Eye (tissue), 1 donor: Measurements from ENCODE around the gene STPG3.

Source experiments
- DNase-seq: peaks from one replicate; pipeline ENCODE4 v3.0.0-alpha.2; 2015

Gene STPG3

DNA sequence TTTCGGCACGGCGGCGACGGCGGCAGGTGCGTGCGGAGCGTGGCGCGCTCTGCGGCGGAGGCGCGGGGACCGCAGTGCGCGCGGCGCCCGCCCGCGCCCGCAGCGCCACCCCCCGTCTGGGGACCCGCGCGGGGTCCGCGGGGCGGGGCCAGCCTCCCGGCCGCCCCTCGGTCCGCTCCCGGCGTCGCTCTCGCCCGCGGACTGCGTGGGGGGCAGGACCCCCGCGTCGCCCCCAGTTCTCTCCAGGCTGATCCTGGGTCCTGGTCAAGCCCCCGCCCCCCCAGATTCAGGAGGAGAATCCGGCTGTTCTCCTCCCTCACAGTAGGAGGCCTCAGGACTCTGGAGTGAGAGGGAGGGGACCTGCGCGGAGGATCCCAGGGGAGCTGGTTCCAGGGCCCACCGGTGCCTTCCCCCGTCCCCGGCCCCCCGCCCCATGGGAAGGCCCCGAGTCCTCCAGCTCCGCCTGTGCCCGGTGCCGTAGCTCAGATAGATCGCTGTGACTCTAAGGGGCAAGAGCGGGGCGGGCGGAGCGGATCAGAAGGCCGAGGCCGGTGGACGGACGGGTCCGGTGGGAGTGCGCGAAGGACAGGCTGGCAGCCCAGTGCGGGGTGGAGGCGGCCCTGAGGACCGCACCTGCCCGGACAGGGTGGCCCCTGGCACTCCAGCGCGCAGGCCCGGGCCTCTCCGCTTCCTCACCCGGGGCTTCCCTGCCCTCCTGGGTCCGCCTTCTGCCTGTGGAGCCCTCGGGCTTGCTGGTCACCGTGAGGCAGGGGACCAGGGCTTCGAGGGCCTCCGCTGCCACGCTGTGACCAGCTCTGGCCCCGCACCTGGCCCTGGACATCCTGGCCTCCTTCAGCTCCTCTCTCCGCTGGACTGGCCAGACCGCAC is 28.7 kb upstream of the STPG3 start, which contains the start of gene RNF208:
Gene RNF208, minus strand, starts transcription at position 51 of the 888 bp plus-strand sequence. CDS start 1,028 bp downstream, outside the sequence.
- DNase-seq: peak; percentile 66

- peak; percentile 99 for DNase-seq
Measured at GRCh38 chr9:137223078-137223970, 27.8 kb upstream of the STPG3 start.

DNA sequence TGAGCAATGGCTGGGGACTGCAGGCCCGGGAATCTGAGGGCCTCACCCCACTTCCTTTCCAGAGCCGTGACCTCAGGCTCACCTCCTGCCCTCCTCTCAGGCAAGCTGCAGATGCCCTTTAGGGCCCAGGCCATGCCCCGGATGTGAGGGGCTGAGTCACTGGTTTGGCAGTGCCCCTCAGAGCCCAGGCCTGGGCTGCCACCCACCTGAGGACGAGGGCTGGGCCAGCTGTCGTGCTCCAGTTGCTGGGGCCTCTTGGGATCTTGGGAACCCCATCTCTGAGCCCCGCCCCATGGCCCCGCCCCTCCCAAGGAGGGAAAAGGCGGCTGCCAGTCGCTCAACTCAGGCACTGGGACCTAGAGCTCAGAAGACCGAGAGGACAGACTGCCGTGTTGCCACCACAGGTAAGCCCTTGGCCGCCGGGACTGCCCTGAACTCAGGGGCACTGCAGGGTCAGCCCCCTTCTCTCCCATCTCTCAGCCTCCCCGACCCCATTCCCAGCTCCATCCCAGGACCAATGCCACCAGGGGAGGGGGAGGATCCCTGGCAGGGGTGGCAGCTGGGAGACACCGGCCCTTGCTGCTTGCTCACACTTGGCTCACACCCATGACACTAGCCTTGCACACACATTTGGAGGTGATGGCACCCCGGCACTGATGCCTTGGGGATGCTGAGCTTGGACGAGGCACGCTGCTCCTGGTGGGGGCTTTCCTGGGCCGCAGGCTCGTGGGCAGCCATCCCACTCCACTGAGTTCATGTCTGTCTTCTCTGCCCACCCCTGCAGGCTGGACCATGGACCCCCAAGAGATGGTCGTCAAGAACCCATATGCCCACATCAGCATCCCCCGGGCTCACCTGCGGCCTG is 26.0 kb upstream of the STPG3 start, which contains the start of gene CYSRT1:
Gene CYSRT1, plus strand, starts transcription at position 345 of the 865 bp plus-strand sequence. Its CDS starts 448 bp downstream, at position 793.
- DNase-seq: no peak

GRCh38 chr9:137225699-137226331 is 25.3 kb upstream of the STPG3 start:
- no peak for DNase-seq

DNA sequence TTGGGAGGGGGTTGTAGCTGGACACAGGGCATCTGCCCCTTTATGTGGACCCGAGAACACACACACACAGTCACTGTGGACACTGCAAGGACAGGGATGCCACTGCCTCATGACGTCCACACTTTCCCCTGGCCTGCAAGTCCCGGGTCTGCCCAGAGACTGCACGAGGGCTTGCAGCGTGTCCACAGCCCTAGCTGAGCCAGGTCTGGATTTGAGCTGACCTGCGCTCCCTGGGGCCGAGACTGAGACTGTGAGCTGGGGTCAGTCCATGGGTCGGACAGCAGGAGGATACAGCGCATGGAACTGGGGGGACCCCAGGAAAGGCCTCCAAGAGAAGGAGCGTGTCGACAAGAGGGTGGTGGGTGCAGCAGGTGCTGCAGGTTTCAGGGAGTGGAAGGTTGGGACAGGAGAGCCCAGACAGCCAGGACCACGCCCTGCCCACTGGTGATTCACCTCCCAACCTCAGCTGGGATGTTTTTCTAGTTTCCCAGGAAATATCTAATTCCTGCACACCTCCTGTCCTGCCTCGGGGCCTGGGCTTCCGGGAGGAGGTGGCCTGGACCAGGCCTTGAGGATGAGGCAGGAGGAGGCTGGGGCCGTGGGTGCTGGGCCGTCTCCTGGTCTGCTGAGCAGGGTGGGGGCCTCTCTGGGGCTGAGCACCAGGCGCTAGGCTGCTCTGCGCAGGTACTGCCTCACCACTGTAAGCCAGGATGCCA is 24.6 kb upstream of the STPG3 start:
- DNase-seq: no peak

GRCh38 chr9:137227054-137227852 is 23.8 kb upstream of the STPG3 start, which contains the start of gene RNF224:
RNF224 (plus strand) TSS chr9:137227502; CDS start chr9:137228336, 834 bp downstream.
- peak; percentile 91 for DNase-seq

DNA sequence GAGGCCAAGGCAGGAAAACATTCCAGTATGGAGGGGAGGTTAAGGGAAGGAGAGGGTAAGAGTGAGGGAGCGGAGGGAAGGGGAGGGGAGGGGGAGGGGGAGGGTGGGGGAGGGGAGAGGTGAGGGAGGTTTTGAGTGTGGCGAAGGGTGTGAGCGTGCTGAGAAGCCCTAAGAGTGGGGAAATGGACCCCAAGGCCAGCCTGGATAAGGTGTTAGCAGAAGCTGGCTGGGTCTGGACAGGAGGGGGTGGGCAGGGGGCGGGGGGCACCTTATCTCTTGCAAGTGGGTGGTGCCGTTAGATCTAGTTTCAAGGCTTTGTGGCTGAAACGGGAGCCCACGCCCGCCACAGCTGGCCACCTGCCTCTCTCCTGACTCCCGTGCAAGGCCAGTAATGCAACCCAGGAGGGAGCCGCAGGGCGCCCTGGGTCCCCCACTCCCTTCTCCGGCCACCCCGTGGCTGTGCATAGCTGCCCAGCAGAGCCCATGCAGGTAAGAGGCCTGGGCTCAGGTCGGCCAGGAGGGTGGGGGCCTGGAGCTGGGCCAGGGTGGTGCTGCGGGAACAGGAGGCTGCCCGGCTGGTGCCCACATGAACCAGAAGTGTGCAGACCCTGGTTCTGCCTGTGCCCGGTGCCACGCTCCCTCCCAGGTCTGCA is 23.1 kb upstream of the STPG3 start:
- DNase-seq: no peak

DNA sequence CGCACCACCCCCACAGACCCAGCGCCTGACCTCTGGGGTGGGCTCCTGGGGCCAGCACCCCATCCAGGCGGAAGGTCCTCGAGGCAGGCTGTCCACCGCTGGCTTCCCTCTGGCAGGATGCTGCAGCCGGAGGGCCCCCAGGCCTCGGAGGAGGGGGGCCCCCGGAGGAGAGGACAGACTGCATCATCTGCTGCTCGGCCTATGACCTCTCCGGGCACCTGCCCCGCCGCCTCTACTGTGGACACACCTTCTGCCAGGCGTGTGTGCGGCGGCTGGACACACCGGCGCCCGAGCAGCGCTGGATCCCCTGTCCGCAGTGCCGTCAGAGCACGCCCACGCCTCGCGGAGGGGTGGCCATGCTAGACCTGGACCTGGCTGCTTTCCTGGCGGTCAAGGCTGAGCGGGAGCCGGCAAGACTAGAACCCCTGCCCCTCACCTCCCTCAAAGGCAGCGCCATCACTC is 22.5 kb upstream of the STPG3 start:
- DNase-seq: no peak

DNA sequence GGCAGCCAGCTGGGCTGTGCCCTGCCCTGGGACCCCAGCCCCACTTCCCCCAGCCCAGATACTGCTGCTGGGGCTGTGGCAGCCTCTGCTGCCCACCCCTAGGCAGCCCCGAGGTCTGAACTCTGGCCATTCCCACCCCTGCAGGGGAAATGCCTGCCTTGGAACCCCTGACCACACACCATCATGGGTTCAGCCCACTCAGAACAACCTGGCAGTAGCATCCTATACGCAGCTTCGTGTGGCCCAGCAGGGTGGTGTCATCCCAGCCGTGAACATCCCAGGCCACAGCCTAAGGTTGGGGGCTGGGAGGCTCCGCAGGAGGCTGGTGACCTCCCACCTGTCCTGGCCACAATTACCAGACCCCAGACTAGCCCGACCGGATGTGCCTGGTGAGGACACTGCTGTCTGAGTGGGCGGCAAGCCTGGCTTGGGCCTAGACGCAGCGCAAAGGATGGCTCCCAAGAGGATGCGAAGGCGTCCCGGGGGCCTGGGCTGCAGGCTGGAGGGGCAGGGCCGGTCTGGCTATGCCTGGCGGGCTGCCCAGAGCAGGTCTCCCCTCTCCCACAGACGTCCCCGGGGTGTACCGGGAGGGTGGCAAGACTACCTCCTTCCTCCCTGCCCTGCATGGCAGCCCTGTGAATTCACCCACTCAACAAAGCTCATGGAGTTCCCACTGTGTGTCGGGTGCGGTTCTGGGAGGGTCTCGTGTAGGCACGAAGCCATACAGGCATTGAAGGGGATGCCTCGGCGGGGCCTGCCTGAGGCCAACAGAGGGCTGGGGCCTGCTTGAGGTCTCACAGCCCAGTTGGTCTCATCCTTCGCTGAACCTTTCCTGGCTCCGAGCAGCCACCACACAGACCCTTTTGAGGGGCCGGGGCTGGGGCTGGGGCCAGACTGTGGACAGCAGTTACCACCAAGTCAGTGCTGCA is 21.9 kb upstream of the STPG3 start:
- no peak for DNase-seq

GRCh38 chr9:137229903-137230704 is 21.0 kb upstream of the STPG3 start:
- DNase-seq: no peak

- no peak for DNase-seq
Measured at GRCh38 chr9:137230705-137231371, 20.2 kb upstream of the STPG3 start, which contains the start of gene SLC34A3. SLC34A3 (plus strand) TSS chr9:137230901; CDS start chr9:137231703, 802 bp downstream.

- DNase-seq: no peak
Measured at GRCh38 chr9:137231372-137232039, 19.6 kb upstream of the STPG3 start.

- no peak for DNase-seq
Measured at GRCh38 chr9:137232101-137232500, 19.0 kb upstream of the STPG3 start.

DNA sequence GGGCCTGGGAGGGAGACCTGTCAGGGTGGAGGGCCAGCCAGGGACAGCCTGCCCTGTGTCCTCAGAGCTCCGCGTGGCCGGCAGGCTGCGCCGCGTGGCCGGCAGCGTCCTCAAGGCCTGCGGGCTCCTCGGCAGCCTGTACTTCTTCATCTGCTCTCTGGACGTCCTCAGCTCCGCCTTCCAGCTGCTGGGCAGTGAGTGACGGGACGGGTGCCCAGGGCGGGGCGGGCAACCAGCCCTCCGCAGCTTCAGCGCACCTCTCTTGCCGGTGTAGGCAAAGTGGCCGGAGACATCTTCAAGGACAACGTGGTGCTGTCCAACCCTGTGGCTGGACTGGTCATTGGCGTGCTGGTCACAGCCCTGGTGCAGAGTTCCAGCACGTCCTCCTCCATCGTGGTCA is 18.6 kb upstream of the STPG3 start:
- DNase-seq: no peak

GRCh38 chr9:137233143-137233980 is 17.7 kb upstream of the STPG3 start:
- no peak for DNase-seq
